HepG2 (cell line): ENCODE measurements around the gene PNLIPRP3. TPM values are rescaled to one million over a fixed set of nuclear protein-coding genes. Genes with fewer than 3 reads are reported as not detected.

Experiments used
- ATAC-seq: fragments of 200-7000 bp; cut with Tn5 transposase; 3 replicates; pipeline ENCODE4 v1.9.1; 2020; ENCODE audit warnings: mild to moderate bottlenecking, moderate library complexity
- BruUV-seq: library from RNA; stranded (reverse); fragments of 400-500 nt; replicated peaks from 2 replicates; lab custom pipeline; 2021; lab: Mats Ljungman, UMichigan
- CTCF ChIA-PET: fragments of 300-600 bp; formaldehyde crosslinking; extraction: SDS; loops from one replicate; lab custom pipeline; 2021; ENCODE audit warnings: low total read pairs, inconsistent platforms, low intra/inter-chr PET ratio; lab: Yijun Ruan, JAX
- POLR2A ChIA-PET: fragments of 350-600 bp; sonication (Branson Sonifier 250); formaldehyde crosslinking; loops from one replicate; lab custom pipeline; 2020; ENCODE audit warnings: antibody characterized with exemption, inconsistent platforms; lab: Yijun Ruan, JAX
- DNase-seq: peaks from one replicate; pipeline ENCODE4 v3.0.0-alpha.2; 2015; ENCODE audit warnings: low spot score
- FAIRE-seq: peaks from 3 replicates; lab custom pipeline; 2011; peaks lifted over from hg19 to GRCh38; lab: Jason Lieb, UNC
- H2AFZ ChIP-seq: one replicate; pipeline ENCODE4 v1.6.1; 2011; ENCODE audit warnings: low read length, inconsistent platforms
- H3K27ac ChIP-seq: fragments of 300-600 bp; 3 replicates; pipeline ENCODE4 v1.8.0; 2011; ENCODE audit warnings: mixed run types, mild to moderate bottlenecking, mixed read lengths, low read length, inconsistent platforms; ENCODE audit not compliant: insufficient read depth; ENCODE audit errors: extremely low read length
- H3K27me3 ChIP-seq, 2 experiments: fragments of 200-600 bp in 1 of 2; 2 replicates in 1 of 2; 3 replicates in 1 of 2; pipeline versions ENCODE4 v1.6.0 to v1.8.0; 2011; ENCODE audit warnings: low read length in 2 of 2, mild to moderate bottlenecking in 2 of 2, moderate library complexity in 2 of 2, inconsistent platforms in 1 of 2; ENCODE audit not compliant: insufficient read depth in 2 of 2, control insufficient read depth in 1 of 2
- H3K36me3 ChIP-seq, 2 experiments: fragments of 200-600 bp in 1 of 2; replicated peaks in 1 of 2; 2 replicates in 1 of 2; 3 replicates in 1 of 2; pipeline versions ENCODE4 v1.5.1 to v1.8.0; 2011; ENCODE audit warnings: low read length in 2 of 2, inconsistent platforms in 1 of 2; ENCODE audit not compliant: insufficient read depth in 2 of 2, control insufficient read depth in 1 of 2
- H3K4me1 ChIP-seq: 2 replicates; pipeline ENCODE4 v1.5.1; 2012; ENCODE audit warnings: low read length, inconsistent platforms; ENCODE audit not compliant: insufficient read depth
- H3K4me2 ChIP-seq: 2 replicates; pipeline ENCODE4 v1.6.0; 2011; ENCODE audit warnings: low read depth, low read length, inconsistent platforms
- H3K4me3 ChIP-seq, 3 experiments: fragments of 200-600 bp in 1 of 3; sonication (generic), shearing (Covaris generic) in 1 of 3; replicated peaks in 1 of 3; 2 replicates each; pipeline ENCODE4 v1.5.1; 2011 to 2016; ENCODE audit warnings: low read length in 3 of 3, inconsistent platforms in 2 of 3, low read depth in 2 of 3, mild to moderate bottlenecking in 2 of 3, control low read depth in 1 of 3, mixed read lengths in 1 of 3; ENCODE audit not compliant: insufficient read depth in 1 of 3
- H3K79me2 ChIP-seq: one replicate; pipeline ENCODE4 v1.6.1; 2011; ENCODE audit warnings: low read length, inconsistent platforms; ENCODE audit not compliant: insufficient read depth
- H3K9ac ChIP-seq: 2 replicates; pipeline ENCODE4 v1.6.0; 2011; ENCODE audit warnings: mild to moderate bottlenecking, low read depth, low read length, inconsistent platforms; ENCODE audit not compliant: insufficient read depth
- H3K9me3 ChIP-seq: 2 replicates; pipeline ENCODE4 v1.5.1; 2012; ENCODE audit warnings: mild to moderate bottlenecking, low read length
- H4K20me1 ChIP-seq: 2 replicates; pipeline ENCODE4 v1.6.0; 2011; ENCODE audit warnings: inconsistent platforms, mild to moderate bottlenecking, low read length, moderate library complexity; ENCODE audit not compliant: insufficient read depth
- DR1 ChIP-seq: sonication (generic); formaldehyde crosslinking; IDR thresholded peaks from 2 replicates; pipeline ENCODE4 v1.8.0; 2021; ENCODE audit warnings: mild to moderate bottlenecking, missing genetic modification reagents, inconsistent platforms
- SALL1 ChIP-seq: sonication (generic); formaldehyde crosslinking; IDR thresholded peaks from 2 replicates; pipeline ENCODE4 v1.8.0; 2022; ENCODE audit warnings: mild to moderate bottlenecking, missing genetic modification reagents
- SP5 ChIP-seq: IDR thresholded peaks from 2 replicates; pipeline ENCODE4 v1.6.1; 2016; ENCODE audit warnings: low read depth, borderline replicate concordance
- ZBED4 ChIP-seq: sonication (generic); formaldehyde crosslinking; IDR thresholded peaks from 2 replicates; pipeline ENCODE4 v1.4.0; 2020; ENCODE audit warnings: missing genetic modification reagents, borderline replicate concordance
- ZKSCAN5 ChIP-seq: sonication (generic); formaldehyde crosslinking; IDR thresholded peaks from 2 replicates; pipeline ENCODE4 v1.5.1; 2020; ENCODE audit warnings: mild to moderate bottlenecking, missing genetic modification reagents
- ZNF552 ChIP-seq: sonication (generic); formaldehyde crosslinking; IDR thresholded peaks from 2 replicates; pipeline ENCODE4 v1.9.0; 2022; ENCODE audit warnings: missing genetic modification reagents, mild to moderate bottlenecking, borderline replicate concordance
- WGBS: methylation state at CpG from one replicate; pipeline ENCODE4 v1.1.6; 2017; ENCODE audit warnings: low lambda C conversion rate; 5-methylcytosine and 5-hydroxymethylcytosine counted together
- in situ Hi-C: cut with HindIII; loops from 2 replicates; pipeline ENCODE4 v1.10.0; 2017; ENCODE audit warnings: low pct_unique_long_range_greater_than_20kb; ENCODE audit not compliant: extremely low pct_ligation_motif_present
- intact Hi-C: fragments of 100-400 bp; cut with micrococcal nuclease; formaldehyde crosslinking; loops from one replicate; pipeline ENCODE4 v1.10.0; 2022; ENCODE audit not compliant: unreplicated experiment
- polyA plus RNA-seq, 8 experiments: library from polyadenylated mRNA; depleted of rRNA in 3 of 8; stranded (reverse) in 7 of 8; unstranded in 1 of 8; fragments of >200 nt; fragmentation: Illumina TruSeq in 4 of 8; extraction: Trizol in 4 of 8; gene quantifications; 2 replicates each; pipeline versions ENCODE4 v1.2.1 to v1.2.3, GENCODE V29; 2011 to 2016; ENCODE audit warnings: low read depth in 4 of 8, missing spikeins in 1 of 8, mixed read lengths in 1 of 8; ENCODE audit not compliant: insufficient read depth in 1 of 8
- total RNA-seq, 5 experiments: library from RNA; depleted of rRNA; stranded (reverse); fragments of >200 nt; fragmentation: Illumina TruSeq; extraction: Trizol; gene quantifications; 2 replicates each; pipeline ENCODE4 v1.2.3, GENCODE V29; 2016; ENCODE audit warnings: low read depth in 1 of 5

PNLIPRP3 gene
- total and polyA plus RNA-seq, 2 of the 13 experiments (the other 11 are each of a cell fraction or from before 2014, with no cell fraction given), result not detected

DNA sequence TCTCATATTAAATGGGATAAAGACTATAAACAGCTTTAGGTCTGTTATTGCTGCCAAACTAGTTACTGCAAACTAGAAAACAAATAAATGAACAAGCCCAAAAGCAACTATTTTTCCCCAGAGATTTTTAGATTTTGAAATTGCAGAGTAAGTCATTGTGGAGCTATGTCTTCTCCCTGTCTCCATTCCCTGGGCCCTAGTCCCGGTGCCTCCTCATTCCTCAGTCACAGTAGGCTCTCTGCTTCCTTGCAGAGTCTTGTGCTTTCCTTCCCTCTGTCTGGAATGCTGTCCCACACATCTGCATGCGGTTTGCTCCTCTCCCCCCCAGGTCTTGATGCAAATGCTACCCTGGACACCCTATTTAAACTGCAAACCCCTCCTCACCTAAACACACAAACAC lies 4.0 kb downstream of the PNLIPRP3 start:
- TF ChIP-seq ZNF552, result no peak
- no peak for TF ChIP-seq SP5 (CRISPR knock-in tag)
- no peak for TF ChIP-seq ZKSCAN5
- no peak for TF ChIP-seq SALL1 (CRISPR knock-in tag)
- no peak for TF ChIP-seq DR1 (CRISPR knock-in tag)
- TF ChIP-seq ZBED4 (CRISPR knock-in tag), result no peak
- Histone ChIP-seq H3K4me2 (no peak overlapping the region), H2AFZ (no peak overlapping the region), H3K79me2 (no peaks in the 10 kb centered on the region), H3K4me3 (no peak overlapping the region), H4K20me1 (no peaks in the 10 kb centered on the region), H3K36me3 (no peaks in the 10 kb centered on the region), H3K27me3 (no peaks in the 10 kb centered on the region; a peak in 1 of 5 replicates), H3K9me3 (no peaks in the 10 kb centered on the region), H3K9ac (no peak overlapping the region), H3K4me1 (no peaks in the 10 kb centered on the region), H3K27ac (no peak overlapping the region)
- 0% methylated on average over 2 of the region's 2 CpGs for WGBS
- intact Hi-C loops (no loop called here), in situ Hi-C loops (no loop called here)
- no TSS peak for BruUV-seq
- CTCF ChIA-PET, result no interaction called here
- ATAC-seq, result no peak
- POLR2A ChIA-PET, result no interaction called here
- FAIRE-seq, result no peak
- no peak for DNase-seq
